ENCODE results near the gene FAM237B. TPM values are rescaled to one million over a fixed set of nuclear protein-coding genes. Genes with fewer than 3 reads are reported as not detected.
"Not testable (repeated sequence)": the region's sequence is repeated elsewhere in the genome, so short reads cannot be mapped to it uniquely, and the experiment has no call there.

FAM237B gene
- total RNA-seq (not detected), polyA plus RNA-seq (ENCODE audit: insufficient read depth, low read depth, low replicate concordance) (not detected)
- long read RNA-seq, donor 1 = 0 reads
- long read RNA-seq, donor 2 = 0 reads
- long read RNA-seq, donor 3 = 0 reads
- long read RNA-seq, donor 4 = 0 reads
- long read RNA-seq, donor 5 = 0 reads
- long read RNA-seq, donor 6 = 0 reads
- long read RNA-seq, donor 7 = 0 reads
- long read RNA-seq, donor 8 = 0 reads
- long read RNA-seq, donor 9 = 0 reads
- long read RNA-seq, donor 10 = 0 reads

- no peak for FAIRE-seq
- peak; percentile 42 to 62 (median 47) for DNase-seq
These were observed at the start of gene FAM237B for GRCh38 chr7:90320801-90321494. TSS of gene FAM237B (minus strand) at chr7:90321304. CDS start at chr7:90319748, 1,556 bp downstream.

GRCh38 chr7:90351987-90352386 lies 30.9 kb upstream of the FAM237B start:
- H3K27me3 ChIP-seq (ENCODE audit: control insufficient read depth, insufficient read depth, low read length) = no peaks in the 10 kb centered on the region
- FAIRE-seq (no peak), DNase-seq (no peak)
- no peak overlapping the region for H3K27ac ChIP-seq (ENCODE audit: low read depth in 2 of 2, low read length in 2 of 2)
- TF ChIP-seq CTCF (IDR thresholded peaks at IDR 0.05; ENCODE audit: borderline replicate concordance, extremely low read depth, insufficient read depth) = no peak
- no peak overlapping the region for H3K9ac ChIP-seq (ENCODE audit: low read length in 3 of 3)
- peaks cover 0 to 8% (median 6%) of the 10 kb centered on the region in 3 donors for H3K36me3 ChIP-seq (ENCODE audit: control insufficient read depth in 2 of 3, insufficient read depth in 3 of 3, low read length in 3 of 3)
- intact Hi-C loops (cut with DNase I) = no loop called here
- H3K4me3 ChIP-seq (ENCODE audit: low read length in 3 of 3) = no peak overlapping the region
- peaks cover 0 to 6% (median 4%) of the 10 kb centered on the region in 3 donors for H3K4me1 ChIP-seq (ENCODE audit: control insufficient read depth in 2 of 3, insufficient read depth in 2 of 3, low read depth in 1 of 3, low read length in 3 of 3)
- H3K9me3 ChIP-seq (ENCODE audit: control insufficient read depth in 2 of 3, insufficient read depth in 1 of 3, low read length in 3 of 3) = no peaks in the 10 kb centered on the region

More at GRCh38 chr7:90320801-90321494, at the start of gene FAM237B:
- no peak for TF ChIP-seq CTCF (IDR thresholded peaks at IDR 0.05; ENCODE audit: borderline replicate concordance, extremely low read depth, insufficient read depth)
- no peaks in the 10 kb centered on the region for H3K36me3 ChIP-seq (ENCODE audit: control insufficient read depth in 2 of 3, insufficient read depth in 3 of 3, low read length in 3 of 3)
- H3K4me1 ChIP-seq (ENCODE audit: control insufficient read depth in 2 of 3, insufficient read depth in 2 of 3, low read depth in 1 of 3, low read length in 3 of 3) = peaks cover 0 to 4% (median 0%) of the 10 kb centered on the region in 3 donors
- H3K27ac ChIP-seq (ENCODE audit: low read depth in 2 of 2, low read length in 2 of 2) = no peak within 1 kb of the TSS
- intact Hi-C loops (cut with DNase I) = no loop called here
- H3K9ac ChIP-seq (ENCODE audit: low read length in 3 of 3) = no peak within 1 kb of the TSS
- H3K9me3 ChIP-seq (ENCODE audit: control insufficient read depth in 2 of 3, insufficient read depth in 1 of 3, low read length in 3 of 3) = no peaks in the 10 kb centered on the region
- H3K4me3 ChIP-seq (ENCODE audit: low read length in 3 of 3) = peak within 1 kb of the TSS in 1 of 3 donors; percentile 44
- peaks cover 28% of the 10 kb centered on the region for H3K27me3 ChIP-seq (ENCODE audit: control insufficient read depth, insufficient read depth, low read length)

GRCh38 chr7:90350032-90350431 lies 28.9 kb upstream of the FAM237B start:
- intact Hi-C loops (cut with DNase I); FAIRE-seq; H3K4me1 ChIP-seq (ENCODE audit: control insufficient read depth in 2 of 3, insufficient read depth in 2 of 3, low read depth in 1 of 3, low read length in 3 of 3); H3K27me3 ChIP-seq (ENCODE audit: control insufficient read depth, insufficient read depth, low read length); H3K9me3 ChIP-seq (ENCODE audit: control insufficient read depth in 2 of 3, insufficient read depth in 1 of 3, low read length in 3 of 3); H3K36me3 ChIP-seq (ENCODE audit: control insufficient read depth in 2 of 3, insufficient read depth in 3 of 3, low read length in 3 of 3); H3K9ac ChIP-seq (ENCODE audit: low read length in 3 of 3); H3K27ac ChIP-seq (ENCODE audit: low read depth in 2 of 2, low read length in 2 of 2); H3K4me3 ChIP-seq (ENCODE audit: low read length in 3 of 3); DNase-seq: not testable (repeated sequence)

GRCh38 chr7:90349305-90349704 lies 28.2 kb upstream of the FAM237B start:
- no peak for TF ChIP-seq CTCF (IDR thresholded peaks at IDR 0.05; ENCODE audit: borderline replicate concordance, extremely low read depth, insufficient read depth)
- no peak for FAIRE-seq

More at GRCh38 chr7:90349305-90349704, 28.2 kb upstream of the FAM237B start:
- intact Hi-C loops (cut with DNase I) = no loop called here
- no peak overlapping the region for H3K4me3 ChIP-seq (ENCODE audit: low read length in 3 of 3)
- peaks cover 0 to 6% (median 6%) of the 10 kb centered on the region in 3 donors for H3K4me1 ChIP-seq (ENCODE audit: control insufficient read depth in 2 of 3, insufficient read depth in 2 of 3, low read depth in 1 of 3, low read length in 3 of 3)
- no peak overlapping the region for H3K27ac ChIP-seq (ENCODE audit: low read depth in 2 of 2, low read length in 2 of 2)
- no peaks in the 10 kb centered on the region for H3K36me3 ChIP-seq (ENCODE audit: control insufficient read depth in 2 of 3, insufficient read depth in 3 of 3, low read length in 3 of 3)
- no peaks in the 10 kb centered on the region for H3K27me3 ChIP-seq (ENCODE audit: control insufficient read depth, insufficient read depth, low read length)
- H3K9ac ChIP-seq (ENCODE audit: low read length in 3 of 3) = no peak overlapping the region
- no peaks in the 10 kb centered on the region for H3K9me3 ChIP-seq (ENCODE audit: control insufficient read depth in 2 of 3, insufficient read depth in 1 of 3, low read length in 3 of 3)
- no peak for DNase-seq

Measured in kidney (tissue), 22 donors.